GM18526 (cell line): ENCODE measurements around the gene DGKB.

Experiments used
- POLR2A ChIP-seq: IDR thresholded peaks from 3 replicates; pipeline ENCODE4 v1.6.1; 2011; ENCODE audit not compliant: insufficient read length; ENCODE audit errors: extremely low read depth

Gene DGKB

DNA sequence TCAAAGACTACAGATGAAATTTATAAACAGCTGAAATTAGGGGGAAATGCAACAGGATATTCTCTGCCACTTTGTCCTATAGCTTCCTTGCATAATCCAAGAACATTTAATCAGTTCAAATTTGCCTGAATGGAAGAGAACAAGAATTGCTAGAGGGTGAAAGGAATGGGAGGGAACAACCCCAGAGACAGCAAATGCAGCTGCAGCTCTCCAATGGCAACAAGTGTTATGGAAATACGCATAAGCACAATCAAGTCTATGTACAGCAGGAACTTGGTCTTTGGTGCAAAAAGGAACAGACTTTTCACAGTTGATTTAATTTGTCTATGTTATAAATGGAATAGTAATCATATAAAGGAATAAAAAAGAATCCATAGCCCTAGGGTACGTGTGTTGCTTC, 644.1 kb downstream of the DGKB start:
- no peak for TF ChIP-seq POLR2A

DNA sequence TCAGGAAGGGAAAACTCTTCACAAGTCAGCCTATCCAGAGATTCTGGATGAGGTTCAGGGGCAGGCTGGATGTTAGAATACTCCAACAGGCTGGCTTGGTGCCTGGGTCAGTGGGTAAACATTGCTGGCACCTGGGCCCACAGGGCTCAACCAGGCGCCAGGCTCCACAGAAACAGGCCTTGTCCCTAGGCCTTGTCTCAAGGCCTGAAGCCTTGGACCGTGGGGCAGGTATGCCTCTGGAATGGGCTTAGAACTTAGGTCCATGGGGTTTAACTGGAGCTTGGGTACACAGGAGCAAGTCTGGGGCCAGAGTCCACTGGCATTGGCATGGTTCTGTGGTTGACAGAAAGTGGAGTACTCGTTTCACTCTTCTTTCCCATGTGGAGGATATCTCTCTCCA, 650.1 kb downstream of the DGKB start:
- TF ChIP-seq POLR2A, result no peak

DNA sequence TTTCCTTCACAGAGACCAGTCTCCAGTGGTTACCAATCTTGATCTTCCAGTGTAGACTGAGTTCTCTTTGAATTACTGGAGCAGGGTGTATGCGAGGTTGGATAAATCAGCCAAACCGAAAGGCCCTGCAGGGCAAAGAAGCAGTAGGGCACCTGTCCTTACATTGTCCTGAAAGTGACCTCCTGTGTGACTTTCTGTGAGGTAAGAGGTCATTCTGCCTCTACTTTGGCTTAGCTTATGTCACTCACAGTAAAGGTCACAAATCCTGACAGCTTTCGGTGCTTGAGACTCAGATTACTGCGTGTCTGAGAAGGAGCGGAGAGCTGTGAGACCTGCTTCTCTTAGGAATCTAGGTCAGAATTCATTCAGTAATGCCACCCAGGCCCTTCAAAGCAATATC, 660.4 kb downstream of the DGKB start:
- no peak for TF ChIP-seq POLR2A

DNA sequence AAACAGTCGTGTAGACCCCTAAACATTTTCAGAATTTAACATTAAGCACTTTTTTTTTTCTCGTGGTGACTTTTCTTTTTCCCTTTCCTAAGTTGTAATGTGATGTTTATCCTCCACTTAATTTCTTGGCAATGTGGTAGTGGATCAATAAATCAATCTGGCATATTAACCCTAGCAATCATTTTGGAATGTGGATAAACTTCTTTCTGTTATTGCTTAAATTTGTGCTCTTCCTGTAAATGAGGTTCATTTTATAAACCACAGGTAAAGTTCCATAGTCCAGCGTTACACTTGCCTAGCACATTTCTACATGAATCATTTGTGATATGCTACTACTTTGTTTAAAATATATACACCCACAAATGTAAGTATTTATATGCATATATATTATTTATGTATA, 665.7 kb downstream of the DGKB start:
- no peak for TF ChIP-seq POLR2A

DNA sequence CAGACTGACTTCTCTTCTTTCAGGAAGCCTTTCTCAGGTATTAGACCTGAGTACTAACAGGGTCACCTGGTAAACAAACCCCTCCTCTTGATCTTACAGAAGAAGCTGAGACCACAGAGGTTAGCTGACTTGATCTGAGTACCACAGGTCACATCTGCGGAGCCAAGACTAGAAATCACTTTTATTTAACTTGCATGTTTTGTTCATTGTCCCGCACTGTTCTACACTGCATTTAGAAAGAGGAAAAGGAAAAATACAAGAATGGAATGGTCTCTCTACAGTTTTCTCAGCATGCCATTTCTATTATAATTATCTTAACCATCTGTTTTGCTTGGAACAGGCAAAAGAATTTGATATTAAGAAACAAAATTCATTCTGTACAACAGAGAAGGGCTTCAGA, 667.5 kb downstream of the DGKB start:
- TF ChIP-seq POLR2A, result no peak

DNA sequence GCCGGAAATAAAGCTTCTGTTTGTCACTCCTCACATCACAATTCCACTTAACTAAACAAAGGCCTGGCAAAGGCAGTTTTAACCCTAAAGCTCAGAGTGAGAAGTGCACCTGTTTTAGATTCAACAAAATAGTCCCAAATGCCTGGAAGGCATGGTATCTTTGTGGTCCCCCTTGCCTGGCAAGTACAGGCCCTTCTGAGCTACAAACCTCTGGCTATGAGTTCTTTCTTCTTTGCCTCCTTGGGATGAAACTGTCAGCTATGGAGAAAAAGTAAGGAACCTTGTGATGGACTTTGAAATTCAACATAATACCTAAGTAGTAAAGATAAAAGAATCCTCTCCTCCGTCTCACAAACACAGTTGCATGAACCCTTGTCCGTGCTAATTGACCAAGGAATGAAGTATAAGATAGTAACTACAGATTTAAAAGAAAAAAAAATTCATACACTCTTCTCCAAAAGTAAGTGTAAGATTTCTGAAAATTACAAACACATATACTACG, 668.6 kb downstream of the DGKB start:
- TF ChIP-seq POLR2A, result no peak

DNA sequence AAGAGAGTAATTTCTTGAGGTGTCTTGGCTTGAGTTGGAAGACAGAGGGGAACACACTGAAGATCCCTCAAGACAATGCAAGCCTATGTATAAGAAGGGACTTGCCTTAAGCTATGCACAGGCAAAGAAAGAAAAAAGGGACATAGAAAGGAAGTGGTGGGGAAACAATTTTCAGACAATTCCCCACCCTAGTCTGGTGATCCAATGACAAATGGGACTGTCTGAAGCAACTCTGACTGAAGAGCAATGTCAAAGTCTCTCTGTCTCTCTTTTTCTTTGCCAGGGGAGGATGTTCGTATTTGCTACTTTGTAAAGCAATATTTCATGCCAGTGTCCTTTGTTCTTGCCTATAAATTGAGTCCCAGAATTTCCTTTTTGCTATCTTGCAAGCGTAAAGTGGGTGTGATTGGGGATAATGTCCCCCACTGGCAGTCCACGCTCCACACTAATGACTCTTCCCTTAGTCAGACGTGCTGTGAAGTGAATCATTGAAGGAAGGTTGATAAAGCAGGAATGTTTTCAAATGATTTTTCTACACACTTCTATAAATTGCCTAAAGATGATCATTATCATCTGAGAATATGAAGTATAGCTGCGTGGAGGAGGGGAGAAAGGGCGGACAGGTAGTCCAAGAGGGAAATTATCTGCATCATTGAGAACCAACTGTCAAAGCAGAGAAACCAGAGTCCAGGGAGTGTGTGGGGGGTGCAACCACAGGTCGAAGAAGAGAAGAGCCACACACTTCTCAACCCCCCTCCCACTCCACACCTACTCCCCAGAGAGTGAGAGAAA, 669.3 kb downstream of the DGKB start:
- TF ChIP-seq POLR2A, result no peak

DNA sequence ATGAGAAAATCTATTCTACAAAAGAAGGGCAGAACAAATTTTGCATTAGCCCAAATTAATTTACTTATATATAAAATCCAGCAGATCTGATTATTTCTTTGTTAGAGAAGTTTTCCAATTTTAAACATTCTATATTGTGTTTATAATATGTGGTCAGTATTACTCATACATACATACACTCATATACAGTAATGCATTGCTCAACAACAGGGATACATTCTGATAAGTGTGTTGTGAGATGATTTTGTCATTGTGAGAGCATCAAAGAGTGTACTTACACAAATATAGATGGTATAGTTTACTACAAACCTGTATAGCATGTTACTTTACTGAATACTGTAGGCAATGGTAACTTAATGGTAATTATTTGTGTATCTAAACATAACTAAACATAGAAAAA, 673.5 kb downstream of the DGKB start:
- TF ChIP-seq POLR2A, result no peak

DNA sequence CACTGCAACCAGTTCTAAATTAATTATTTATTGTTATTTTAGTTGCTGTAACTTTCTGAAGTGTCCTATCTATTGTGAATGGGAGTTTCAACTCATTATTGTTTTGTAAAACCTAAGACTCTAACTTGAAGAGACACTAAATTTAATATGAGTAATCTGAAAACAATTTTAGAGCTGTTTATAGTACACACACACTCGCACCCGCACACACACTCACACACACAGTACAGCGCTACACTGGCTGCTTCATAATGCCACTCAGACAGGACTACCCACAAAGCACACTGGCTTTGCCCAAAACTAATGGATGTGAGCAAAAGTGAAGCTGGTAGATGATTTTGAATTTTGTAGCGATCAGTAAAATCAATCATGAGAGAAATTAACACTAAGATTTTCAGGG, 674.2 kb downstream of the DGKB start:
- TF ChIP-seq POLR2A, result no peak

DNA sequence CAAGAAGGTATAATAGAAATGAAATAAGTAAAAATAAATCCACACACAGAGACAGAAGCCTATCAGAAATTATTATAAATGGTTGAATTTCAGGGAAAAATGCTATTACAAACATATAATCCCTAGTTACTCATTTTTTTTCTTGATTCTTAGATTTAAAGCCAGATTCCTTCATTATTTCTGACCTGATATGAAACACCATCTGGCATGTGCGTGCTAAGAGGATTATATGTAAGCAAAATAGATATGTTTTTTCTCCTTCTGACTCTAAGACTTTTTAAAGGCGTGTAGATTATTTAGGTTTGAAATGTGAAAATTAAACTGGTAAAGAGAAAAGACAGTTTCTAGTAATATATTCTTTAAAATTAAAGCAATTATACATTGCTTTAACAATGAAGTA, 676.4 kb downstream of the DGKB start:
- no peak for TF ChIP-seq POLR2A

DNA sequence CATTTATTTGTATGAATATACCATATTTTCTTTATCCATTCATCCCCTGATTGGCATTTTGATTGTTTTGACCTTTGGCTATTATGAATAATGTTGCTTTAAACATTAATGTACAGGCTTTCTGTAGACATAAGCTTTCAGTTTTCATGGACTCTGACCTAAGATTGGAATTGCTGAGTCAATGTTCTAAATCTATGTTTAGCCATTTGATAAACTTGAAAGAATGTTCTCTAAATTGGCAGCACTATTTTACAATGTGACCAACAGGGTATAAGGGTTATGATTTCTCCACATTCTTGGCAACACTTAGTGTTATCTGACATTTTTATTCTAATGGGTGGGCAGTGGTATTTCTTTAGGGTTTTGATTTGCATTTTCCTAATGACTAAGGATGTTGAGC, 683.4 kb downstream of the DGKB start:
- no peak for TF ChIP-seq POLR2A

DNA sequence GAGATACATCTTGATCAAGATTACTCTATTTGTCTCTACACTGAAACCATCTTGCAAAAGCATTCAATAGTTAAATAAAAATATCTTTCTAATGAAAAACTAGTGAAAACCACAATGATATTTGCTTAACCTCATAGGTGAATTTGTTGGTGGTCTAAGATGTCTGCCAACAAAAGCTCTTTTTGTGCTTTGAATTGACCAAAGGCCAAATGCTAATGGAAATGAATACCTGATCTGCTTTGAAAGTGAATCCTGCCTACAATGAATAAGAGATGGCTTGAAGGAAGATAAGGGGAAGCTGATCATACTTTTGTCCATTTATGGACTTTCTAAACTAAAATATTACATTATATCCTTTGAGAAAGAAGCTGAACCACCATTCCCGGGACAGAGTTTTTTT, 684.2 kb downstream of the DGKB start:
- TF ChIP-seq POLR2A, result no peak

DNA sequence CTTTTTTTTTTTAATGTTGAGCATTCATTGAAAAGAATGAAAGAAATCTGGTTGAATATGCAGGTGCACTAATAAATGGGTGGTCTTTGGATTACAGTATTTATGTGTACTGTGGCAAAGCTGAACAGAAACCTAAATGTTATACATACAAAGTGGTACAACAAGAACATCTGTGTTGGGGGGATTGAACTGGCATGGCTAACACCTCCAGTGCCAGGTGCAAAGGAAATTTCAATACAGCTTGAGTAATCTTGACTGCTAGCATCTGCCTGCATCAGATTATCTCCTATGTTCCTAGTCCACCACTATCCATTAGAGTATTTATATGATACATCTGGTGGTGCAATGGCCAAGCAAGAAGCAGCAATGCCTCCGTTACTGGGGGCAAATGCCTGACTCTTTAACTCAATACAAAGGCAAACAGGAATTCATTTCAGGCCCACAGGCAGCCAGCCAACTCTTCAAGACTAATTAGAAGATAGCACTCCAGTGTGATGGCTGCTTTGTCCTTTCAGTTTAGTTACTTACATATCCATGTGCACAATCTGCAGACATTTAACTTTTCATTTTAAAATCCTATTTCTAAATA, 692.6 kb downstream of the DGKB start:
- no peak for TF ChIP-seq POLR2A

DNA sequence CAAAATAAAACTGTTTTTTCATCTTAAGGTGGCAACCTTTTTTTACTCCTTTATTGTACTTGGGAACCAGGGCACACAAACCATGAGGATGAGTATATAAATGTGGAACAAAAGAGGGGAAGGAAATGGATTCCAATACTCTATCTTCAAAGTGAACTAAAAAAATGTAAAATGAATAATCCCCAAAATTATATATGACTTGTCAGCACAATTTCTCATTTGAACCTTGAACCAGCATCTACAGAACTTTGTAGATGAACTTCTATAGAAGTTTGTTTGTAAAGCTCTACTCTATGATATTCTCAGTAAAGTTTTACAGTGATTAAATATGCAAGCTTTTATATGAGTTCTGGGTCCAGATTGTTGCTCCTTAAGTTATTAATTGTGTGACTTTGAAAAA, 694.8 kb downstream of the DGKB start:
- TF ChIP-seq POLR2A, result no peak

DNA sequence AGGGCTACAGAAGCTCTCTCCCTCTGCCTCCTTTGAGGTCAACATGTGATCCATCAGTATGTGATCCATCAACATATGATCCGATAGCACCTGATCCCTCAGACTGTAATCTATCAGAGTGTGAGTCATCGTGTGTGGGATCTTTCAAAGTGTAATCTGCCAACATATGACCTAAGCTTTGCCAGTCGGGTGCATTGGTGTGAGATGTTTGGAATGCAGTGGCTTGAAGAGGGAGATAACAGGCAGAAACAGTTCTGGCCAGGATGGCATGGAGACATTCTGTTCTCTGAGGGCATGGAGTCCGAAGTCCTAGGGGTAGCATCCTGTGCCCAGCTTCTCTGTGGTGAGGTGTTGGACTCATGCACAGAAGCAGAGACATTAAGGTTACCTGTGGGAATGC, 695.4 kb downstream of the DGKB start:
- no peak for TF ChIP-seq POLR2A

DNA sequence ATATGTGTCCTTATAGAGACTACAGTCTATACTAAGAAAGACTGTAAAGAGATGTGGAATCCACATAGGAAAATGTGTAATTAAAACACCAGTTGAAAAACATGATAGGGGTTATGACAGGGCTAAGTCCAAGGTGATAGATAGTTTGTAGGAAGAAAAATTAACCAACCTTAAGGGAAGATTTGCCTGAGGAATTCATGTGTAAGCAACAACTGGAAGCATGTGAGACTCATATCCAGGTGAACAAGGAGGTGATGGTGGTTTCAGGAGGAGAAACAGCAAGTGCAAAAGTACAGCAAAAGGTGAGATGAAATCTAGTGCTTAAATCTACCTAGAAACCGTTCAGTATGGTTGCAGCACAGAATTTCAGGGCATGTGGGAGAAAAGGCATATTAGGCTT, 696.4 kb downstream of the DGKB start:
- TF ChIP-seq POLR2A, result no peak

DNA sequence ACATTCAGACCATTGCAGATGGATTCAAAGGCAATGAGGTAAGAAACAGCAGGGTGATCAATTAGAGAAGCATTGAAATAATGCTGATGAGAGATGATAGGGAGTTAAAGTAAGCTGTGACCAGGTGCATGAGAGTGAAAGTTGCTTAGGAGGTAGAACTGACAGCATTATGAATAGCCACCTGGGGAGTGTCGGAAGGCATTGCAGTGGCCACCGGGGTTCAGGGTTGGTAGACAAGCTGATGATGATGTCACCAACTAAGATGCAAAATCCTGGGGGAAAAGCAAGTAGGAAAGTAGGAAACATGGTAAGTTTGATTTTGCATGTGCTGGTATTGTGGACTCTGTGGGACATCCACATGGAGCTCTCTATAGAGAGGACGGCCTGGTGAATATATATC, 701.2 kb downstream of the DGKB start:
- TF ChIP-seq POLR2A, result no peak
